Mucosa of rectum (tissue), 2 donors: ENCODE results near the gene C11orf98.
"Not testable (repeated sequence)": the region's sequence is repeated elsewhere in the genome, so short reads cannot be mapped to it uniquely, and the experiment has no call there.

ENCODE experiments used
- H3K27ac ChIP-seq, 2 donors: one replicate each; pipeline ENCODE4 v1.7.0; 2013; ENCODE audit warnings: inconsistent platforms in 2 of 2, low read depth in 2 of 2, low read length in 2 of 2
- H3K27me3 ChIP-seq, 2 donors: one replicate each; pipeline ENCODE4 v1.7.0; 2013; ENCODE audit warnings: low read length in 2 of 2; ENCODE audit not compliant: control insufficient read depth in 2 of 2, insufficient read depth in 2 of 2
- H3K36me3 ChIP-seq, 2 donors: one replicate each; pipeline ENCODE4 v1.7.0; 2013; ENCODE audit warnings: low read length in 2 of 2; ENCODE audit not compliant: control insufficient read depth in 2 of 2, insufficient read depth in 2 of 2
- H3K4me1 ChIP-seq, 2 donors: one replicate each; pipeline ENCODE4 v1.7.0; 2013; ENCODE audit warnings: low read length in 2 of 2, mild to moderate bottlenecking in 1 of 2; ENCODE audit not compliant: control insufficient read depth in 2 of 2, insufficient read depth in 2 of 2
- H3K4me3 ChIP-seq, 2 donors: one replicate each; pipeline ENCODE4 v1.7.0; 2013; ENCODE audit warnings: low read length in 2 of 2
- H3K9ac ChIP-seq, 2 donors: one replicate each; pipeline ENCODE4 v1.7.0; 2013; ENCODE audit warnings: low read length in 2 of 2, low read depth in 1 of 2, mild to moderate bottlenecking in 1 of 2
- H3K9me3 ChIP-seq, 2 donors: one replicate each; pipeline ENCODE4 v1.7.0; 2013; ENCODE audit warnings: low read length in 2 of 2; ENCODE audit not compliant: control insufficient read depth in 2 of 2
- donor health status: healthy.
- donor health status: Normal muscosa, but diverticular disease.

Gene C11orf98

DNA sequence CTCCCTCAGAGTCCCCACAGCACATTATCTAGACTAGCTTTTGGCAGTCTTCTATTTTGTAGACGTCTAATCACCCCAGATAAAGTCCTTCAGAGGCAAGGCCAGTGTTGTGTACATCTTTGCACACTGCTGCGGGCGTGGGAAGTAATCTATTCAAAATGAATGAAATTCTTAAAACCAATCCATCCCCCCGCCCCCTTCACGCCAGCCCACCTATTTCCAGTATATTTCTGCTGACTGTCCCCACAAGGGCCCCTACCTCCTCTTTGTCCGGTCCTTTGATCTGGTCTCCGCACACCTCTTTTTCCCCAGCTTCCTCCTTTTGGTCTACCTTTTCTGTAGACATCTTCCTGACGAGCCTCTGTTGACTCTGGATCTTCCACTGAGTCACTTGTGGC is 41.8 kb upstream of the C11orf98 start:
- Histone ChIP-seq H3K4me1 (peaks cover 36 to 40% of the 10 kb centered on the region in 2 donors), H3K27ac (peak overlapping the region; percentile 61 to 84), H3K9me3 (no peaks in the 10 kb centered on the region), H3K27me3 (no peaks in the 10 kb centered on the region), H3K36me3 (peaks cover 8 to 9% of the 10 kb centered on the region in 2 donors), H3K9ac (peak overlapping the region; percentile 68 to 72), H3K4me3 (peak overlapping the region; percentile 78 to 80)

GRCh38 chr11:62705880-62706849 is 41.2 kb upstream of the C11orf98 start:
- Histone ChIP-seq H3K27me3 (no peaks in the 10 kb centered on the region), H3K36me3 (peaks cover 4 to 6% of the 10 kb centered on the region in 2 donors), H3K27ac (peak overlapping the region; percentile 75 to 84), H3K4me3 (peak overlapping the region; percentile 80), H3K9me3 (no peaks in the 10 kb centered on the region), H3K9ac (peak overlapping the region; percentile 72 to 73), H3K4me1 (peaks cover 36 to 40% of the 10 kb centered on the region in 2 donors)

DNA sequence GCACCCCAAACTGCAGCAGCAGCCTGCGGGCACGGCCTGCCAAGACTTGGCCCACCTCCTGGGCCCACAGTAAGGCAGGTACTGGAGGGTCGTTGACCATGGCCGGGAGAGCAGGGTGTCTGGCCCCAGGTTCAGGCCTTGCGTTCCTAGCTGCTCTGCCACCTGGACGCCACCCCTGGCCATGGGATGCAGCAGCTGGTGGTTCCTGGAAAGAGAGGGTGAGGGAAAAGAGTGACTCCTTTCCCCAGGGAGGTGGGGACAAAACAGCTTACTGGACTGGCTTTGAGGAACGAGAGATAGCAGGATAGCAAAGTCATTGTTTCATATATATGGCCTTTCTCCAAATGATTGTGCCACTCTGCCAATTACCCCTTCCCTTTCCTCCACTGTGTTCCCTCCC is 40.4 kb upstream of the C11orf98 start:
- Histone ChIP-seq H3K4me1 (peaks cover 35 to 37% of the 10 kb centered on the region in 2 donors), H3K9me3 (no peaks in the 10 kb centered on the region), H3K36me3 (peaks cover 0 to 4% of the 10 kb centered on the region in 2 donors), H3K9ac (peak overlapping the region; percentile 69 to 73), H3K27ac (peak overlapping the region; percentile 75 to 77), H3K27me3 (no peaks in the 10 kb centered on the region), H3K4me3 (peak overlapping the region; percentile 80)

DNA sequence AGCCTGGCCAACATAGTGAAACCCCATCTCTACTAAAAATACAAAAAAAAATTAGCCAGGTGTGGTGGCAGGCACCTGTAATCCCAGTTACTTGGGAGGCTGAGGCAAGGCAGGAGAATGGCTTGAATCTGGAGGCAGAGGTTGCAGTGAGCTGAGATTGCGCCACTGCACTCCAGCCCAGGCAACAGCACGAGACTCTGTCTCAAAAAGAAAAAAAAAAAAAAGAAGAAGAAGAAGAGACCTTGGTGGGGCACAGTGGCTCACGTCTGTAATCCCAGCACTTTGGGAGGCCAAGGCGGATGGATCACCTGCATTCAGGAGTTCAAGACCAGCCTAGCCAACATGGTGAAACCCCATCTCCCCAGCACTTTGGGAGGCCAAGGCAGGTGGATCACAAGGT is 38.9 kb upstream of the C11orf98 start:
- H3K4me1 ChIP-seq, result peaks cover 23 to 26% of the 10 kb centered on the region in 2 donors
- not testable (repeated sequence) for H3K9ac ChIP-seq, H3K4me3 ChIP-seq, H3K36me3 ChIP-seq, H3K27ac ChIP-seq, H3K9me3 ChIP-seq, H3K27me3 ChIP-seq

DNA sequence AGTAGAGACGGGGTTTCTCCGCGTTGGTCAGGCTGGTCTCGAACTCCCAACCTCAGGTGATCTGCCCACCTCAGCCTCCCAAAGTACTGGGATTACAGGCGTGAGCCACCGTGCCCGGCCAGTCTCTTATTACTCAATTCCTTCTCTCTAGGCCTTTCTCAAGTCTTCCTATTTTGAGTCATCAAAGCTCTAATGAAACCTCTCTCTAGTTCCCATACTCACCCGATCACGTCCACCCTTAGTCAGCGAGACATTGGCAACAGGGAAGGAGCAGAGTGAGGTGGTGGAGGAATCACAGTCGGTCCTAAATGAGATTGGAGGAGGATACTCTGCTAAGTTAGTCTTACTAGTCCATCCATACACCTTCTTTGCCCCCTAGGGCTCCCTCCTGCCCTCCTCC is 37.2 kb upstream of the C11orf98 start:
- no peak overlapping the region for H3K27ac ChIP-seq
- H3K27me3 ChIP-seq, result no peaks in the 10 kb centered on the region
- no peak overlapping the region for H3K9ac ChIP-seq
- H3K9me3 ChIP-seq, result no peaks in the 10 kb centered on the region
- H3K4me3 ChIP-seq, result no peak overlapping the region
- H3K4me1 ChIP-seq, result peaks cover 16 to 19% of the 10 kb centered on the region in 2 donors
- H3K36me3 ChIP-seq, result no peaks in the 10 kb centered on the region

DNA sequence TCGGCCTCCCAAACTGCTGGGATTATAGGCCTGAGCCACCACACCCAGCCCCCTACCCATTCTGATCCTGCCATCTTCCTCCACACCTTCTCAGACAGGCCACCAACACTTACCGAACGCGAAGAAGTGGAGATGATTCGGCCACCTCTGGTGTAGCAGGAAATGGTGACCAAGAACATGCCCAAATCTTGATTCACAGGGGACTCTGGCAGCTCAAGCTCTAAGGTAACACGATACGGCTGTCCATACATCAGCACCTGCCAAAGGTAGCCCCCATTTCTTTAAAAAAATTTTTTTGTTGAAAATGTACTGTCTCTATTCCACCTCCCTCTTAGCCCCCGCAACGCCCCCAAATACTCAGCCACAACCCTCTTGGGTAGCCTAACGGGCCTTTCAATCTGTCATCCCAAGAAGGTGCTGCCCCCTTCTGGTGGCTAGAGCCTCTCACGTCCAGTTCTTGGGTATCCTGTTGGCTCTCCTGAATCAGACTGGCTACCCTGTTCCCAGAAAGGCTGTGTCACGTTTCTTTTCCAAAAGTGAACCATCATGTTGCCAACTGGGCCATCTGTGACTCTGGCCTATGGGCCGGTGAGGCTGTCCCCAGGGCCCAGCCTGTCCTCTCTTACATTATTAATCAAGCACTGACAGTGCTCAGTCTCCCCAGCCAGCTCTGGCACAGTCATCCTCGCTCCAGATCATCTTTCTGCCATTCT is 29.6 kb upstream of the C11orf98 start:
- Histone ChIP-seq H3K27me3 (no peaks in the 10 kb centered on the region), H3K4me3 (no peak overlapping the region), H3K4me1 (peaks cover 0 to 2% of the 10 kb centered on the region in 2 donors), H3K9me3 (no peaks in the 10 kb centered on the region), H3K36me3 (peaks cover 20 to 30% of the 10 kb centered on the region in 2 donors), H3K27ac (no peak overlapping the region), H3K9ac (no peak overlapping the region)

GRCh38 chr11:62693624-62694023 is 28.6 kb upstream of the C11orf98 start:
- not testable (repeated sequence) for H3K27ac ChIP-seq, H3K9ac ChIP-seq, H3K9me3 ChIP-seq, H3K4me3 ChIP-seq, H3K27me3 ChIP-seq, H3K4me1 ChIP-seq
- peaks cover 20 to 30% of the 10 kb centered on the region in 2 donors for H3K36me3 ChIP-seq

- Histone ChIP-seq H3K9ac (peak within 1 kb of the TSS in 1 of 2 donors; percentile 26), H3K27ac (peak within 1 kb of the TSS; percentile 56 to 63), H3K9me3 (no peaks in the 10 kb centered on the region), H3K4me1 (peaks cover 0 to 2% of the 10 kb centered on the region in 2 donors), H3K27me3 (no peaks in the 10 kb centered on the region), H3K36me3 (peaks cover 20 to 30% of the 10 kb centered on the region in 2 donors), H3K4me3 (peak within 1 kb of the TSS; percentile 32 to 55)
Measured at GRCh38 chr11:62689421-62690183, 24.6 kb upstream of the C11orf98 start, which contains the start of gene LRRN4CL. LRRN4CL (minus strand) TSS chr11:62689530; CDS start chr11:62688508, 1,022 bp downstream.

DNA sequence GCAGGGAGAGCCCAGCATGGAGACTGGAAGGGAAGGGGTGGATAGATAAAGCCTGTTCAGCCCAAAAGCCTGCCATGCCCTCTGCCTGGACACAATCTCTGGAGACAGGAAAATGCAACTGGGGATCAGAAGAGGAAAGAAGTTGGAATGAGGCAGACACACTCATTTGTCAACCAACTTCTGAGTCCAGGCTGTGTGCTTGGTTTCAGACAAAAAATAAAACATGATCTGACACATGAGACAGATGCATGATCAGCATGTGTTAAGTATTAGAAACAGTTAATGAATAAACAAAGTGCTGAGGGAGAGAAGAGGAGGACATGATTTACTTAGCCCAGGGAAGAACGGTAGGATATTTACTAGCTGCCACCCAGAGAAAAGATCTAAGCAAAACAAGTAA is 23.5 kb upstream of the C11orf98 start:
- Histone ChIP-seq H3K36me3 (peaks cover 20 to 28% of the 10 kb centered on the region in 2 donors), H3K27me3 (no peaks in the 10 kb centered on the region), H3K27ac (no peak overlapping the region), H3K9me3 (no peaks in the 10 kb centered on the region), H3K9ac (peak overlapping the region in 1 of 2 donors; percentile 26), H3K4me3 (peak overlapping the region in 1 of 2 donors; percentile 55), H3K4me1 (peaks cover 0 to 2% of the 10 kb centered on the region in 2 donors)
